Ascending aorta (tissue), 2 donors: ENCODE data around the gene HSDL1. TPM values are rescaled to one million over a fixed set of nuclear protein-coding genes. Genes with fewer than 3 reads are reported as not detected.

Experiments
- DNase-seq, 2 donors: peaks; one replicate each; pipeline ENCODE4 v3.0.0-alpha.2; 2019; ENCODE audit warnings: low spot score in 2 of 2
- H3K27ac ChIP-seq, 2 donors: fragments of 200-600 bp; sonication (generic); one replicate each; pipeline ENCODE4 v1.5.1; 2016 to 2017; ENCODE audit warnings: mild to moderate bottlenecking in 1 of 2
- H3K27me3 ChIP-seq: fragments of 200-600 bp; sonication (generic); one replicate; pipeline ENCODE4 v1.5.1; 2017
- H3K36me3 ChIP-seq, 2 donors: fragments of 200-600 bp; sonication (generic); one replicate each; pipeline ENCODE4 v1.5.1; 2016
- H3K4me1 ChIP-seq, 2 donors: fragments of 200-600 bp; sonication (generic); one replicate each; pipeline ENCODE4 v1.5.1; 2016 to 2017; ENCODE audit warnings: mild to moderate bottlenecking in 1 of 2
- H3K4me3 ChIP-seq, 2 donors: fragments of 200-600 bp; sonication (generic); one replicate each; pipeline ENCODE4 v1.5.1; 2016 to 2017; ENCODE audit warnings: mild to moderate bottlenecking in 1 of 2
- H3K9me3 ChIP-seq, 2 donors: fragments of 200-600 bp; sonication (generic); one replicate each; pipeline ENCODE4 v1.5.1; 2016
- intact Hi-C: fragments of 100-400 bp; cut with DNase I; formaldehyde crosslinking; loops from one replicate; pipeline ENCODE4 v1.15.1; 2023
- total RNA-seq: library from RNA; depleted of rRNA; stranded (reverse); fragments of >200 nt; gene quantifications from one replicate; pipeline ENCODE4 v1.1.0, GENCODE V29; 2016
- TF ChIP-seq, protein P1 (sequence below), 3 experiments: fragments of 200-600 bp in 2 of 3; fragments of 450-650 bp in 1 of 3; sonication (generic) in 2 of 3; IDR thresholded peaks; one replicate each; pipeline ENCODE4 v1.5.1; 2016 to 2019; ENCODE audit warnings: antibody characterized with exemption in 3 of 3, mild to moderate bottlenecking in 1 of 3, moderate library complexity in 1 of 3

Gene HSDL1
- total RNA-seq, 1 donor from 2014 or later: 12.0 TPM

GRCh38 chr16:84091460-84091859 lies 53.5 kb downstream of the HSDL1 start:
- Histone ChIP-seq H3K4me3 (no peak overlapping the region), H3K9me3 (no peaks in the 10 kb centered on the region), H3K36me3 (peaks cover 84 to 97% of the 10 kb centered on the region in 2 donors), H3K27ac (no peak overlapping the region), H3K4me1 (no peaks in the 10 kb centered on the region), H3K27me3 (no peaks in the 10 kb centered on the region)
- TF ChIP-seq, protein P1, sequence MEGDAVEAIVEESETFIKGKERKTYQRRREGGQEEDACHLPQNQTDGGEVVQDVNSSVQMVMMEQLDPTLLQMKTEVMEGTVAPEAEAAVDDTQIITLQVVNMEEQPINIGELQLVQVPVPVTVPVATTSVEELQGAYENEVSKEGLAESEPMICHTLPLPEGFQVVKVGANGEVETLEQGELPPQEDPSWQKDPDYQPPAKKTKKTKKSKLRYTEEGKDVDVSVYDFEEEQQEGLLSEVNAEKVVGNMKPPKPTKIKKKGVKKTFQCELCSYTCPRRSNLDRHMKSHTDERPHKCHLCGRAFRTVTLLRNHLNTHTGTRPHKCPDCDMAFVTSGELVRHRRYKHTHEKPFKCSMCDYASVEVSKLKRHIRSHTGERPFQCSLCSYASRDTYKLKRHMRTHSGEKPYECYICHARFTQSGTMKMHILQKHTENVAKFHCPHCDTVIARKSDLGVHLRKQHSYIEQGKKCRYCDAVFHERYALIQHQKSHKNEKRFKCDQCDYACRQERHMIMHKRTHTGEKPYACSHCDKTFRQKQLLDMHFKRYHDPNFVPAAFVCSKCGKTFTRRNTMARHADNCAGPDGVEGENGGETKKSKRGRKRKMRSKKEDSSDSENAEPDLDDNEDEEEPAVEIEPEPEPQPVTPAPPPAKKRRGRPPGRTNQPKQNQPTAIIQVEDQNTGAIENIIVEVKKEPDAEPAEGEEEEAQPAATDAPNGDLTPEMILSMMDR (IDR thresholded peaks at IDR 0.05): no peak
- no peak for DNase-seq
- intact Hi-C loops: no loop called here

GRCh38 chr16:84090211-84090610 lies 54.8 kb downstream of the HSDL1 start:
- intact Hi-C loops: no loop called here
- Histone ChIP-seq H3K36me3 (peaks cover 77 to 97% of the 10 kb centered on the region in 2 donors), H3K27ac (no peak overlapping the region), H3K4me1 (no peaks in the 10 kb centered on the region), H3K4me3 (no peak overlapping the region), H3K9me3 (no peaks in the 10 kb centered on the region), H3K27me3 (no peaks in the 10 kb centered on the region)
- TF ChIP-seq, protein P1 (IDR thresholded peaks at IDR 0.05): no peak
- DNase-seq: no peak

DNA sequence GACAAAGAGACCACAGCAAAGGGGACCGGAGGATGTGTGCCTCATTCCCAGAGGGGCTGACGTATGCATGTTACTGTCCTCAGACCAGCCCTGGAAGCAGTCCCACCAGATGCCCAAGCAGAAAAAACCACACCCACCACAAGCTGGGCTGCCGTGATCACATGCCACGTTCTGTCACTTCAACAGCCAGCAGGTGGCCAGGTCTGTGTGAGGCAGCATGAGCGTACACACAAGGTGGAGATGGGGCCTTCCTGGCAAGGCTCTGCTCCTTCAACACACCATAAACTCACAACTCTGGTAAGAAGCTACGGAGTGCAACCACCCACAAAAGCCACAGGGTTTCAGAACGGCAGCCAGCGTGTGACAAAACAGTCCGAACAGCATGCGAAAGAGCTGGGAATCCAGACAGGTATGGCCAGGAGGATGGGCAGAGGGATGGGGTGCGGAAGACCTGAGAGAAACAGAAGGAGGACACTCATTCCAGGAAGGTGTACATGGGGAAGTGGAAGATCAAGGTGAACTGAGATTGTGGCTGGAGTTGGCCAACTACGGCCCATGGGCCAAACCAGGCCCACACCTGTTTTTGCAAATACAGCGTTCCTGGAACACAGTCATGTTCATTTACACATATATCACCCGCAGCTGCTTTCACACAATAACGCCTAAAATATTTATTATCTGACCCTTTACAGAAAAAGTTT lies 56.1 kb downstream of the HSDL1 start:
- peaks cover 69 to 84% of the 10 kb centered on the region in 2 donors for H3K36me3 ChIP-seq
- no peaks in the 10 kb centered on the region for H3K9me3 ChIP-seq
- intact Hi-C loops: no loop called here
- TF ChIP-seq, protein P1 (IDR thresholded peaks at IDR 0.05): no peak
- H3K27me3 ChIP-seq: no peaks in the 10 kb centered on the region
- no peak overlapping the region for H3K27ac ChIP-seq
- no peaks in the 10 kb centered on the region for H3K4me1 ChIP-seq
- H3K4me3 ChIP-seq: no peak overlapping the region
- DNase-seq: no peak

- H3K4me3 ChIP-seq: no peak overlapping the region
- H3K9me3 ChIP-seq: no peaks in the 10 kb centered on the region
- H3K4me1 ChIP-seq: peaks cover 4 to 5% of the 10 kb centered on the region in 2 donors
- TF ChIP-seq, protein P1 (IDR thresholded peaks at IDR 0.05): no peak
- intact Hi-C loops: no loop called here
- H3K27me3 ChIP-seq: no peaks in the 10 kb centered on the region
- no peak for DNase-seq
- peaks cover 59 to 78% of the 10 kb centered on the region in 2 donors for H3K36me3 ChIP-seq
- H3K27ac ChIP-seq: no peak overlapping the region
Measured at GRCh38 chr16:84087466-84088151, 57.4 kb downstream of the HSDL1 start.

- intact Hi-C loops: no loop called here
- Histone ChIP-seq H3K4me3 (no peak overlapping the region), H3K4me1 (peaks cover 4 to 5% of the 10 kb centered on the region in 2 donors), H3K27me3 (no peaks in the 10 kb centered on the region), H3K27ac (no peak overlapping the region), H3K36me3 (peaks cover 54 to 77% of the 10 kb centered on the region in 2 donors), H3K9me3 (no peaks in the 10 kb centered on the region)
- TF ChIP-seq, protein P1 (IDR thresholded peaks at IDR 0.05): no peak
- no peak for DNase-seq
Measured at GRCh38 chr16:84087001-84087400, 58.0 kb downstream of the HSDL1 start.
